Neural crest cell (in vitro differentiated cells): ENCODE measurements around the gene TTC39A. TPM values are rescaled to one million over a fixed set of nuclear protein-coding genes. Genes with fewer than 3 reads are reported as not detected.

Experiments used
- DNase-seq: peaks from one replicate; pipeline ENCODE4 v3.0.0; 2021; ENCODE audit warnings: low read depth, mixed read lengths, low spot score
- H3K27ac Mint-ChIP-seq: one replicate; pipeline ENCODE4 v1.8.0; 2021; ENCODE audit warnings: mild to moderate bottlenecking, mixed read lengths; ENCODE audit not compliant: unreplicated experiment
- H3K27me3 Mint-ChIP-seq: 2 replicates; pipeline ENCODE4 v1.8.0; 2021; ENCODE audit warnings: low read depth, mild to moderate bottlenecking, mixed read lengths
- H3K36me3 Mint-ChIP-seq: 2 replicates; pipeline ENCODE4 v1.8.0; 2021; ENCODE audit warnings: low read depth, mild to moderate bottlenecking, mixed read lengths
- H3K4me1 Mint-ChIP-seq: 2 replicates; pipeline ENCODE4 v1.8.0; 2021; ENCODE audit warnings: mixed read lengths
- H3K4me3 Mint-ChIP-seq: one replicate; pipeline ENCODE4 v1.8.0; 2021; ENCODE audit warnings: mild to moderate bottlenecking, mixed read lengths
- H3K9me3 Mint-ChIP-seq: 2 replicates; pipeline ENCODE4 v1.8.0; 2021; ENCODE audit warnings: mixed read lengths
- total RNA-seq: library from RNA; stranded (reverse); gene quantifications from 2 replicates; pipeline ENCODE4 v1.2.1, GENCODE V29; 2021
- TF ChIP-seq, protein P1 (sequence below): fragments of 200-600 bp; sonication (generic); conservative IDR thresholded peaks from 2 replicates; pipeline ENCODE4 v1.5.0; 2021; ENCODE audit warnings: antibody characterized with exemption, mild to moderate bottlenecking

The TTC39A gene
- total RNA-seq, 1 donor from 2014 or later = 1.7 TPM

DNA sequence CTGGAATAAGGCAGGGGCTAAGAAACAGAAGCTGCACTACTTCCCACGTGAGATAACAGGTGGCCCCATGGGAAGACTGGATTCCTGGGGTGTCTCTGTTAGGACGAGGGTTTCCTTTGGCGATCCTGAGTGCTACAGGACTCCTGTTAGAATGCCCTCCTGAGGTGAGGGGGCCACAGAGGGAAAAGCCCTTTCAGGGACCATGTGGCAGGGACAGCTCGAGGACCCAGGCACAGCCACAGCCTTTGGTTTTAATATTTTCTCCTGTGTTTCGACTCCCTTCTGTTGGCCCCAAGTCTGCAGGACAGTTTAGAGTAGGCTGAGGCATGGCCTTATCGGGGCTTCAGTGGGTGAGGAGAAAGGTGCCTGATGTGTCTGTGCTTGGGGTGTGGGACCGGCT, 12.6 kb downstream of the TTC39A start:
- TF ChIP-seq, protein P1, sequence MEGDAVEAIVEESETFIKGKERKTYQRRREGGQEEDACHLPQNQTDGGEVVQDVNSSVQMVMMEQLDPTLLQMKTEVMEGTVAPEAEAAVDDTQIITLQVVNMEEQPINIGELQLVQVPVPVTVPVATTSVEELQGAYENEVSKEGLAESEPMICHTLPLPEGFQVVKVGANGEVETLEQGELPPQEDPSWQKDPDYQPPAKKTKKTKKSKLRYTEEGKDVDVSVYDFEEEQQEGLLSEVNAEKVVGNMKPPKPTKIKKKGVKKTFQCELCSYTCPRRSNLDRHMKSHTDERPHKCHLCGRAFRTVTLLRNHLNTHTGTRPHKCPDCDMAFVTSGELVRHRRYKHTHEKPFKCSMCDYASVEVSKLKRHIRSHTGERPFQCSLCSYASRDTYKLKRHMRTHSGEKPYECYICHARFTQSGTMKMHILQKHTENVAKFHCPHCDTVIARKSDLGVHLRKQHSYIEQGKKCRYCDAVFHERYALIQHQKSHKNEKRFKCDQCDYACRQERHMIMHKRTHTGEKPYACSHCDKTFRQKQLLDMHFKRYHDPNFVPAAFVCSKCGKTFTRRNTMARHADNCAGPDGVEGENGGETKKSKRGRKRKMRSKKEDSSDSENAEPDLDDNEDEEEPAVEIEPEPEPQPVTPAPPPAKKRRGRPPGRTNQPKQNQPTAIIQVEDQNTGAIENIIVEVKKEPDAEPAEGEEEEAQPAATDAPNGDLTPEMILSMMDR = no peak
- no peaks in the 10 kb centered on the region for H3K27me3 Mint-ChIP-seq
- no peak overlapping the region for H3K4me3 Mint-ChIP-seq
- no peak overlapping the region for H3K27ac Mint-ChIP-seq
- peaks cover 5% of the 10 kb centered on the region for H3K4me1 Mint-ChIP-seq
- H3K9me3 Mint-ChIP-seq = no peaks in the 10 kb centered on the region
- no peak for DNase-seq
- no peaks in the 10 kb centered on the region for H3K36me3 Mint-ChIP-seq

DNA sequence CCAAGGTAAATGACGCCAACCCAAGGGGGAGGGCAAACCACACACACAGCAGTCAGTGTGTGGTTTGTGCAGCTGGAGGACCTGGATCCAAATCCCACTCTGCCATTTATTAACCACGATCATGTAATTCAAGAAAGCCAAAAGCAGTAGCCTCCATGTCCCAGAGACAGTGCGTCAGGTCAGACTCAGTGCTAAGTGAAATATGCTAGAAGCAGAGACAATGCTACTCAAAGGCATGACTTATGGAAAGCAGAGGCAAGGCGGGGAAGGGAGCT, 13.6 kb downstream of the TTC39A start:
- H3K4me3 Mint-ChIP-seq = no peak overlapping the region
- peak overlapping the region; percentile 20 for H3K27ac Mint-ChIP-seq
- H3K4me1 Mint-ChIP-seq = peaks cover 5% of the 10 kb centered on the region
- no peaks in the 10 kb centered on the region for H3K36me3 Mint-ChIP-seq
- TF ChIP-seq, protein P1 = no peak
- H3K9me3 Mint-ChIP-seq = no peaks in the 10 kb centered on the region
- DNase-seq = no peak
- H3K27me3 Mint-ChIP-seq = no peaks in the 10 kb centered on the region

DNA sequence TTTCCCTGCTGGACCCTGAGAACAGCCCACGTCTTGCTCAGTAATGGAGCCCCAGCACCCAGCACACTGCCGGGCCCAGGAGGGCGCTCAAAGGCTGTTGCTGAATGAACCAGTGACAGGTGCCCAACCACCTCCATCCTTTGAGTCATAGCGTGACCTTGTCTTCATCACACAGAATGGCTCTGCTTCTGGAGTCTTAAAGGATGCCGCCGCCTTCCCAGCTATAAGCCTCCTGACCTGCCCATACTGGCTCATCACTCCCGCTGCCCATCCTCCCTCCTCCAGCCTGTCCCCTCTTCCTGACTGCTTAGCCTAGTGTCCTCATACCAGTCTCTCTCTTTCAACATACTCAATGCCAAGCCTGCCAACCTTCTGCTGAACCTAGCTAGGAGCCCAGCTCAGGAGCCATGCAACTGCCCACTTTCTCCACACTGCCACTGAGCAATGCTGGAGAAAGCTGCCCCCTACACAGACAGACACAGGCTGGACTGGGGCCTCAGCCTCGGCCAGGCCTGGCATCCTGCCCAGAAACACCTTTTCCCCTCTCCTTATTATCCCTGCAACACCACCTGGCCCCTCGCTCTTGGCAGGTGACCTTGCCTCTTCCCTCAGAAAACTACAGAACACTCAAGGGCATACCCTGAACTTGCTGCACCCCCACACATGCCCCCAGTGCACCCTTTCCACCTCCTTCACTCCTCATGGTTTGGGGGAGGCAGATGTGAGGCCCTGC, 14.1 kb downstream of the TTC39A start:
- peaks cover 5% of the 10 kb centered on the region for H3K4me1 Mint-ChIP-seq
- no peak overlapping the region for H3K4me3 Mint-ChIP-seq
- no peaks in the 10 kb centered on the region for H3K9me3 Mint-ChIP-seq
- no peak for DNase-seq
- TF ChIP-seq, protein P1 = no peak
- H3K36me3 Mint-ChIP-seq = no peaks in the 10 kb centered on the region
- no peaks in the 10 kb centered on the region for H3K27me3 Mint-ChIP-seq
- peak overlapping the region; percentile 20 for H3K27ac Mint-ChIP-seq

DNA sequence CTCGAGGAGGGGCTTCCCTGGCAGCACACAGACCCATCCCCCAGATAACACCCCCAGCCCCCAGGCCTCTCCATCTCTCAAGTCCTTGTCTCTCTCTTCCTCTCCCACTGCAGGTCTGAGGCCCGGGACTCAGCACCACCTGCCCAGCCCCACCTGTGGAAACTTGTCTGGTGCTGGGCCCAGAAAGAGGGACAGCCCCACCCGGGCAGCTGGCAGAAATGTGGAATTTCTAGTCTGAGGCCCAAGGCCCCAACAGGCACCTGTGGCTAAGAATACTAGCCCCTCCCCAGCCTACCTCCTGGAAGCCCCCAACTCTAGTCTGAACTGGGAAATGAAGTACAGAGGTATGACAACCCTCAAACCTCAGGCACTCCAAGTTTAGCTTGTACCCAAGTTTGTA, 15.4 kb downstream of the TTC39A start:
- Mint-ChIP-seq H3K4me1 (peaks cover 5% of the 10 kb centered on the region), H3K27ac (peak overlapping the region; percentile 43), H3K27me3 (no peaks in the 10 kb centered on the region), H3K4me3 (no peak overlapping the region), H3K36me3 (no peaks in the 10 kb centered on the region), H3K9me3 (no peaks in the 10 kb centered on the region)
- no peak for DNase-seq
- TF ChIP-seq, protein P1 = no peak

DNA sequence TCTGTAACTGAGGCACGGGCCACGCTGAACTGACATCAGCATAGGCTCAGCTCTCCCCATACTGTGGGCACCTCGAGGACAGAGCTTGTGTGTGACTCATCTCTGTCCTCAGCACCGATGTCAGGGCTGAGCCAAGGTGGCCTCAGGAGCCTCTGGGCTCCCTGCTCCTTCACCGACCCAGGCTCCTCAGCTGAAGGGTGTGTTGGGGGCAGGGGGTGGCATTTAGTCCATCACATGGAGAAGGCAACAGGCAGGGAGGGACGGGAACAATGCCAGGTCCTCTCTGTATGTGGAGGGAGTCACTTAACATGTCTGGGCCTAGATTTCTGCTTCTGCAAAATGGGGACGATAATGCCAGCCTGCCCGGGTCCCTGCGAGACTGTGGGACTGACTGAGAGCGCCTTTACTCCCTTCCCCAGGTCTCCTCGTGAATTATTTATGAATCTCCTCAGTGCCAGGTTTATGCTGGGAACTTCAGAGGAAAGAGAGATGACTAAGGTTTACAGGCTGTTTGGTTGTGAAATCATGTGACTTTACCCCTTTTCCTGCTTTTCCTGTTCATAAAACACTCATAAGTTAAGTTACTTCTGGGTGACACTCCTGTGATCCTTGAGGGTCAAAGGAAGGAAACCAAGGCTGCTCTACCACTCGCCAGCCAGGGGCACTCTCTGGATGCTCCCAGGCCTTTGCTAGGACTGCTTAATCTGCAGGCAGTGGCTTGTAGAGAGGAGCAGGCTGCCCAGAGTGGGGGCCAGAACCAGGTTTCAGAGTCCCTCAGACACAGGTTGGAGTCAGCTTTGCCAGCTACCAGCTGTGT, 16.2 kb downstream of the TTC39A start:
- no peaks in the 10 kb centered on the region for H3K9me3 Mint-ChIP-seq

More for the DNA sequence above, 16.2 kb downstream of the TTC39A start:
- no peaks in the 10 kb centered on the region for H3K36me3 Mint-ChIP-seq
- peaks cover 5% of the 10 kb centered on the region for H3K4me1 Mint-ChIP-seq
- no peak for DNase-seq
- peak overlapping the region; percentile 75 for H3K27ac Mint-ChIP-seq
- no peak overlapping the region for H3K4me3 Mint-ChIP-seq
- no peaks in the 10 kb centered on the region for H3K27me3 Mint-ChIP-seq
- TF ChIP-seq, protein P1 = no peak
